Right lobe of liver (tissue), 4 donors: Measurements from ENCODE around the gene LAMC1.

Experiments
- CTCF ChIP-seq, 4 donors: fragments of 200-600 bp in 3 of 4; fragments of 450-650 bp in 1 of 4; IDR thresholded peaks; one replicate each; pipeline versions ENCODE4 v1.5.1 to v1.8.0; 2016 to 2022; ENCODE audit warnings: antibody characterized with exemption in 4 of 4, mild to moderate bottlenecking in 2 of 4
- POLR2A ChIP-seq: fragments of 450-650 bp; IDR thresholded peaks from one replicate; pipeline ENCODE4 v1.6.1; 2017; ENCODE audit warnings: antibody characterized with exemption, mild to moderate bottlenecking
- donor health status: DM: no; HTN: no; CAD: no.
- donor health status: DM: no; HTN: no; CAD: no.
- donor health status: DM: no; HTN: yes; CAD: no.

- no peak for TF ChIP-seq CTCF (IDR thresholded peaks at IDR 0.05)
- no peak for TF ChIP-seq POLR2A
Observed at GRCh38 chr1:183004141-183004540, 19.1 kb upstream of the LAMC1 start.
